Endometrium (tissue), 2 donors: Measurements from ENCODE around the gene CTTNBP2.

Source experiments
- FAIRE-seq: peaks from 2 replicates; lab custom pipeline; 2012; peaks lifted over from hg19 to GRCh38; lab: Jason Lieb, UNC
- donor health status: control.
- donor health status: control.

Gene CTTNBP2

DNA sequence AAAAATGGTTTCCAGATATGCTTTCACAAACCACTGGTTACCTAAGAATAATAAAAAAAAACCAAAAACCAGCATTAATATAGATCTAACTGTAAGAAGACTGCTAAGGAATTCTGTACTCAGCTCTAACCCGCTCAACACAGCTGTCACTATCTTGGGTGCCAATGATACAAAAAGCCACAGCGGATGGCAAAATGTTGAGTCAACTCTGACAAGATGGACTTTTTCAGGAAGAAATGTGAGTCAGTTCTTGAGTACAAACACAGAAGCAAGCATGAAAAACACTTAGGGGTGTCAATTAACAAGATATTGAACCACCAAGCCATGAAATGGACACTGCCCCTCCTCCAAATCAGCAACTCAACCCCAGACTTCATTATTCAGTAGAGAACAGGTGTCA, 55.0 kb downstream of the CTTNBP2 start:
- no peak for FAIRE-seq

DNA sequence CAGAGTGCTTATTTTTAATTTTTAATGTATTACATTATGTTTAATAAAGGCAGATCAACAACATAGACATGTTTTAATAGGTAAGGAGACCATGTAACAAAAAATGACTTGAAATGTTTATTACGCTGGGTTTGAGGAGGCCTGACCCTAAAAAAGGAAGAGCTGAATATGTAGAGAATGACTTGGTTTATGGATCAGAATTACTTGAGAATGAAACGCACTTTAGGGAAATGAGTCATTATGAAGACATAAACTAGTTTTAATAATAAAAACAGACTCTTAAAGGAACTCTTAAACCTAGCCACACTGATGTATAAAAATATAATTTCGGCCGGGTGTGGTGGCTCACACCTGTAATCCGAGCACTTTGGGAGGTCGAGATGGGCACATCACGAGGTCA, 56.5 kb downstream of the CTTNBP2 start:
- FAIRE-seq = no peak

DNA sequence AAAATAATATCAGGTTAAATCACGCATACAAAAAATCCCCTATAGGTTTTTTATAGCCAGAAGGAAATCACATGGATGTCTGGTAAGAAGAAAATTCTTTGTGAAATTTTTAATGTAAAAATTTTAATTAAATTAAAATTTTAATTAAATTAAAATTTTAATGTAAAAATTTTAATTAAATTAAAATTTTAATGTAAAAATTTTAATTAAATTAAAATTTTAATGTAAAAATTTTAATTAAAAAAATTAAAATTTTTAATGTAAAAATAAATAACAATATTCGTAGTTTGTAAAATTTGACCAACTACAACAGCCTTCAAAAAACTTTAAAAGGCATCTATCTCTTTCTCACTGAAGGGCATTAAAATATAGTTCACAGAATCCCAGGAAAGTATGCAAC, 61.5 kb downstream of the CTTNBP2 start:
- FAIRE-seq = peak; percentile 91

DNA sequence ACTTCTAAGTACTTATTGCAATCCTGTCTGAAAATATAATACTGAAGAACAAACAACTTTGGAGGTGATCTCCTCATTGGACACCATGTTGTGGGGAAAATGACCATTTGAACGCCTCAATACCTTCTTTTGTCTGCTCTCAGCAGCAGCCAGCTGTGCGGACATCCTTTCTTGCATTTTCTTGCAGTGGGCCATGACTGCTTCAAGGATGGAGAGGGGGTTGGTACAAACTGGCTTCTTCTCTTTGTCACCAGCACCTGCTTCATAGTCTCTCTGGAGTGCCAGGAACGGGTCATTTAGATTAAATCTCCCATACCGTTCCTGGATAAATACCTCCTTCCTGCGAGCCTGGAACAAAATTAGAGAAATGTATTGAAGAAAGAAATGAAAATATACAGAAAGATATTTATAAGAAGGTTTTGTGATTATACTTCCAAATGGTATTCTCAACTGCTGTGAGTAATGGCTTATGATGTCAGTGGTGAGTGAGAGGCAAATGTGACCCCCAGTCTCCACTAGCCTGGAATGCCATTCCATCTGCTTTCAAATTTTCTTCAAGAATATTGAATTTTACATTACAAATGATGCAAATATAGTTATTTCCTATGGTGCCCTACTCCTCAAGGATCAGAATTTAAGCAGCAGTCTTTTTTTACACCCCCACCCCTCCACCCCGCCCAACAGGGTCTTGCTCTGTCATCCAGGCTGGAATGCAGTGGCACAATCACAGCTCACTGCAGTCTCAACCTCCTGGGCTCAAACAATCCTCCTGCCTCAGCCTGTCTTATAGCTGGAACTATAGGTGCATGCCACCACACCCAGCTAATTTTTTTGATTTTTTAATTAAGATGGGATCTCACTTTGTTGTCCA, 62.4 kb downstream of the CTTNBP2 start:
- FAIRE-seq = no peak

DNA sequence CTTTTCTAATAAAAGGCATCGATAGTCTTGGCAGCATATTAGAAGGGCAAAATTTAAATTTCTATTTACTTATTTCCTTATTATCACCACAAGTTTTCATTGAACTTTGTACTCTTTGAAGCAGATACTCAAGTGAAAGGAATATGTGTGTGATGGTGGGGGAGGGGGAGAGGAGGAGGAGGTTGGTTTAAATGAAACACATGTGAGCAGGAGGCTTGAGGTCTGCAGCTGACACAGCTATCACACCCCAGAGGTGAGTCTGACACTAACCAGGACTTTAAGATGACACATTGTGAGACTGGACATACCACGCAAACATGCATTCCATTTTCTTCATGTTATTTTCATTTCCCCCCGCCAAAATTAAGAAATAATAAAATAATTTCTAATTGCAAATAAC, 63.3 kb downstream of the CTTNBP2 start:
- no peak for FAIRE-seq

DNA sequence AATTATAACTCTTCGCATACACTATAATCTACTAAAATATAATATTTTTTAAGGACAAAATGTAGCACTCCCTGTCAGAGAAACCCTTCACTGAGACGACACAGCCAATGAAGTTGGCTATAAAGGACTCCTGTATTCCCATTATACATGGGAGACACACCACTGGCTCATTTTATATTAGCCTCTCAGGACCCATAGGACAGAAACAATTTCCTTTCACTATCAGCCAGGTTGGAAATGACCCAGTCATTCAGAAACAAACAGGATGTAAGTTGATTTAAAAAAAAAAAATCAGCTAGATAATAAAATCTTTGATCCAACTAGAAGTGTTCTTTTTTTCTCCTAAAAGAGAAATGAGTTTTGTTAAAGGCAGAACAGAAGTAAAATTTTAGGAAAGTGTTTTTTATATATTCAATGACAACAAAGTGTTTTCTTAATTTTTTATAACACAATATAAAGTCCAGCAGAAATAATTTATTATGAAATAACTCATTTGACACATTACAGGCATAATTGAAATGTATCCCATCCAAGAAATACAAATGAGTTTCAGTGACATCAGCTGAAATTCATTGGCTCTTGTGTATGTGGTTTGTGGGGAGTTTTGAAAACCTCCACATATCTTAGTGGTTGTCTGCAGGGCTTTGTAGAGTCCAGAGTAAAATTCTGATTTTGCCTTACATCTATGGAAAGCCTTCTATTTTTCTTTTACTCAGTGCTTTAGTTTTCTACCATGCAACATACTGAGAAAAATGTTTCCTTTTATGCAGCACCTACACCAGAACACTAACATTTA, 64.1 kb downstream of the CTTNBP2 start:
- FAIRE-seq = peak; percentile 35

DNA sequence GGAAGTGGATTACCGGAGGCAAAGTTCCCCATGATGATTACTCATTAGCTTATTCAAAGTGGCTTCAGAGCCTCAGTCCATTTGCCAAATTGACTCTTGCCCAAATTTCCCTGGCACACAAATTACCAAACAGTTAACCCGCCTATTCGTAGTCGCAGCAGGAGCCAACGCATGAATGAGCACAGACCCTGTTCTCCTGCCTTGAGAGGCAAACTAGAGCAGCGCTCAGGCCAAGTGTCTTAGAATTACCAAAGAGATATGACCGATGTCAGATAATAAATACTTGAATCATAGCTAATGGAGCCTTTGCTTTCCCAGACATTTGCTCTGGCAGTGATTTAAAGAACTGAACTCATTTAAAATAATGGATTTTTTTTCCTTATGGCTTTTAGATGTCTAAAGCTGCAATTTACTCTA, 64.9 kb downstream of the CTTNBP2 start:
- FAIRE-seq = no peak

DNA sequence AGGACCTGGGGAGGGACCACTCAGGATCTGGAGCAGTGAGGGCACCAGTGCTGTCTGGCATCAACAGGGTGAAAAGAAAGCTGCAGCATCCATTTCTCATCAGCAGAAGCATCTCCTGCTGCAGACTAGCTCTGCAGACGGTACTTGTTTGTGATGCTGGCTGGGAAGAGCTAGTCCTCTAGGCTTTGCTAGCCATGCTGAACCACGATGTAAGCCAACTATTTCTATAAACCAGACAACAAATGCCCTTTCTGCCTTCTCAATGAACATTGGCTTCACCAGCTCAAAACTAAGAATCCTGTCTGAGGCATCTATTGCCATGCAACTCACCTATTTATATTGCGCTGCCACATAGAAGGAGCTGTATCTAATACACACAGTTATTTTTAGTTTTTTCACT, 65.6 kb downstream of the CTTNBP2 start:
- no peak for FAIRE-seq

DNA sequence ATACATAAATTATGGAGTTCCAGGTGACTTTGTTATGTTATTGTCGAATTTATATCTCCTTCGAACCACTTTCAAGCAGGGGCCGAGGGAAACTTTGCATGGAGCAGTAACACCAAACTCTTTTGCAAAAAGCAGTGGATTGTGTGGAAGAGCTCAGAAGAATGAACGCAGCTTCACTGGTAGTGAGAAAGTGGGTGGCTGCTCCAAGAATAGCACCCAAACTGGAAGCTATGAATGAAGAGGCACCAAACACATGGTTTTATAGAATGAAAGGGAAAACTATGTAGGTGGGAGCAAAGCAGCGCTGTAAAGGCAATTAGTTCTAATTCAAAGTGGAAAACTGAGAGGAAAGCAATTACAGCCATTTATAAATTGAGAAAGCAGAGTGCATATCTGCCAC, 67.2 kb downstream of the CTTNBP2 start:
- no peak for FAIRE-seq

DNA sequence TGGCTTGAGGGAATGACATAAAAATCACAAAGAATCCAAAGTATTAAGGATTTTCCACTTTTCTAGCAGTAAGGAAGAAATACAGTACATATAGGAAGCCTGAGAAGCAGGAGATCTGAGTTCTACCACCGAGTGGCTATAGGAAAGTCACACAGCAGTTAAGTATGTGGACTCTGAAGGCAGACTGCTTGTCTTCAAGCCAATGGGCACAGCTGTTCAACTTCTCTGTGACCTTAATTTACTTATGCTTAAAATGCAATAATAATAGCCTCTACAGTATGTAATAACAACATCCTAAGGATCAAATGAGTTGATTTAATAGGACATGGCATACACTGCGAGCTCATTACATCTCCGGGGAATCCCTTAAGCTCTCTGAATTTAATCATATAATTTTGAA, 68.0 kb downstream of the CTTNBP2 start:
- no peak for FAIRE-seq

DNA sequence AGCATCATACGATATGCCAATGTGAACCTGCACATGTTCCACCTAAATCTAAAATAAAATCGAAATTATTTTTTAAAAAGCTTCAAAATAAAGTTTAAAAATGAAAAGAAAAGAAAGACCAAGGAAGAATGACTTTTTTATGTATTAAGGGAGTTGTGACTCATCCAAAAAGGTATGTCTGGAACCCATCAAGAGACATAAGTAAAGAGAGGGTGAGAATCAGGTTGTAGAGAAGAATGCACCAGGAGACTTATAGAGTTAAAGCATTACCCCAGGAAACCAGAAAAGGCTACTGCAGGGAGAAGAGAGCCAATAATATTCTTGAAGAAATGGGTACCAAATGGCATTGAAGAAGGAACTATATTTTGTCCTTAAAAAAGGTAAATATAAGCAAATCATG, 69.8 kb downstream of the CTTNBP2 start:
- FAIRE-seq = no peak

DNA sequence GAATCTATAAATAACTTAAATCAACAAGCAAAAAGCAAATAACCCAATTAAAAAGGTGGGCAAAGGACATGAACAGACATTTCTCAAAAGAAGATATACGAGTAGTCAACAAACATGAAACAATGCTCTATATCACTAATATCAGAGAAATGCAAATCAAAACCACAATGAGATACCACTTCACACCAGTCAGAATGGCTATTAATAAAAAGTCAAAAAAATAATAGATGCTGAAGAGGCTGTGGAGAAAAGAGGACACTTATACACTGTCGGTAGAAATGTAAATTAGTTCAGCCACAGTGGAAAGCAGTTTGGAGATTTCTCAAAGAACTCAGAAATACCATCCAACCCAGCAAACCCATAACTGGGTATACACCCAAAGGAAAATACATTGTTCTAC, 70.6 kb downstream of the CTTNBP2 start:
- FAIRE-seq = no peak

DNA sequence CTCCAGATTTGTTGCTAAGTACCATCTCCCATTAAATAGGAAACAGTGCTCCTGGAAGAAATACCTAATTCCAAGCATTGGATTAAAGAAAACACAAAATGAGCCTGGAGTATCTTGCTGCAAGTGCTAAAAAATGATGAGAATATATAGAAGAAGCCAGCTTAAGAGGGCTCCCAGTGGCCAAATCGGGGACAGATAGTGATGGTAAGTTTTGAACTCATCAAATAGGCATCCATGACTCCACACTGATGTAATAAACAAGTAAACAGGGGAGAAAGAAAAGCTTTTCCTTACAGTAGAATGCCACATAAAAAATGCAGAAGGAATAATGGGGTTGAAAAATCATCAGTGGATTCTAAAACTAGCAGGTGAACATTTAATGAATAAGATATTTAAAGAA, 72.4 kb downstream of the CTTNBP2 start:
- FAIRE-seq = no peak

DNA sequence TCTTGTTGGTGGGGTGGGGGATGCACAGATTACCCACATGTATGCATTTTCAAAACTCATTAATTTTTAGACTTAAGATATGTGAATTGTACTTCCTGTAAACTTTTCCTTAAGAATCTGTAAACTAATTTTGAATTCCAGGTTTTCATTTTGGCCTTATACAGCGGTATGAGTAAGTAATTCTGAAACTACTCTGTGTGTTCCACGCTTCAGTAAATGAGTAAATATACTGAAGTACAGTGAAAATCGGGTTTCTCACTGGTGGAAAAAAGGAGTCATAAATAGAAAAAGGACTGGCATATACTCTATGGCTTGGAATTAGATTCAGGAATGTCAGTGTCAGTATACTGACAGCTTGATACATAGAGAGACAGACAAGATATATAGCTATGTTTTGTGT, 72.8 kb downstream of the CTTNBP2 start:
- no peak for FAIRE-seq

DNA sequence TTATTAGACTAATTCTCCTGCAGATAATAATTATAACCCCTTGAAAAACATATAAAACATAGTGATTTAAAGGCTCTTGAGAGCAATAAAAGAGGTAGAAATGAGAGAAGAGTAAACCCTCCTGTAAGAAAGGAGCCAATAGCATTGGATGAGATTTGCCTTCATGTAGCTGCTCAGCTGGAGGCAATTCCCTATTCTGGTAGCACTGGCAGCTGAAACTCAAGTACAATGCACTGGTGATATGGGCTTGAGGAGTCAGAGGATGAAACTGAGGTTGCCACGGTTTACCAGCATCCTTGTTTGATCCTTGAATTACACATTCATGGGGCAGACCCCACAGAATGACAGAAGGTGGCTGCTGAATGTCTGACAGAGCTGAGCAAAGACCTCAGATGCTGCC, 76.4 kb downstream of the CTTNBP2 start:
- no peak for FAIRE-seq

DNA sequence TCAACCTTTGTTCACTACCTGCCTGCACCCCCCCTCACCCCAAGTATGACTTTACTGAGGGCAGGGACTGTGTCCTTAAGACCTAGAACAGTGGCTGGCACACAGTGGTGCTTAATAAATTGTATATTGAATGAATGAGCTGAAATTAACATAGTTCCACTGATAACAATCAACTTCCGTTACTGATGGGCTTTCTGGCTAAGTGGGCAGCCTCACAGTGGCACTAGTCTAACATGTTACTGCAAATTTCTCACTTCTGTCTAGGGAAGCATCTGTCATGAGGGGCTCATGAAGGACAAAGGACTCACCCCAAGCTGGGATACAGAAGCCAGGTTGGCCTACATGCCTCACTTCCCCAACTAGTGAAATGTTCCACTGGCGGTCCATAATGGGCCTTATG, 79.3 kb downstream of the CTTNBP2 start:
- no peak for FAIRE-seq

DNA sequence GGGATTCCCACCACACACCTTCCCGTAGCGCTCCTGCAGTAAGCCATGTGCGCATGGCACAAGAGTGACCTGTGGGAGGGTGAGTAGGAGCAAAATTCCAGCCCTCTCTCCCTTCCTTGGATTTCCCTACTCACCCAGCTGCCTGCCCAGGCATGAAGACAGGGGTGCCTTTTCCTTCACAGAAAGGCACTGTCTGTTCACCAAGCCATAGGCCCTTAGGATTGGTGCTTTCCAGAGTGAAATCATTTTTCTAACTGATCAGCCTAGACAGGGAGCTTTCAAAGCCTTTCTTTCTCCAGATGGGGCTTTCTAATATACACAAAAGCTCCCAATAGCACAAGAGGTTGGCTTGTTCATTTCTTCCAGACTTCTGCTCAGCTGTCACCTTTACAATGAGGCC, 79.7 kb downstream of the CTTNBP2 start:
- no peak for FAIRE-seq

DNA sequence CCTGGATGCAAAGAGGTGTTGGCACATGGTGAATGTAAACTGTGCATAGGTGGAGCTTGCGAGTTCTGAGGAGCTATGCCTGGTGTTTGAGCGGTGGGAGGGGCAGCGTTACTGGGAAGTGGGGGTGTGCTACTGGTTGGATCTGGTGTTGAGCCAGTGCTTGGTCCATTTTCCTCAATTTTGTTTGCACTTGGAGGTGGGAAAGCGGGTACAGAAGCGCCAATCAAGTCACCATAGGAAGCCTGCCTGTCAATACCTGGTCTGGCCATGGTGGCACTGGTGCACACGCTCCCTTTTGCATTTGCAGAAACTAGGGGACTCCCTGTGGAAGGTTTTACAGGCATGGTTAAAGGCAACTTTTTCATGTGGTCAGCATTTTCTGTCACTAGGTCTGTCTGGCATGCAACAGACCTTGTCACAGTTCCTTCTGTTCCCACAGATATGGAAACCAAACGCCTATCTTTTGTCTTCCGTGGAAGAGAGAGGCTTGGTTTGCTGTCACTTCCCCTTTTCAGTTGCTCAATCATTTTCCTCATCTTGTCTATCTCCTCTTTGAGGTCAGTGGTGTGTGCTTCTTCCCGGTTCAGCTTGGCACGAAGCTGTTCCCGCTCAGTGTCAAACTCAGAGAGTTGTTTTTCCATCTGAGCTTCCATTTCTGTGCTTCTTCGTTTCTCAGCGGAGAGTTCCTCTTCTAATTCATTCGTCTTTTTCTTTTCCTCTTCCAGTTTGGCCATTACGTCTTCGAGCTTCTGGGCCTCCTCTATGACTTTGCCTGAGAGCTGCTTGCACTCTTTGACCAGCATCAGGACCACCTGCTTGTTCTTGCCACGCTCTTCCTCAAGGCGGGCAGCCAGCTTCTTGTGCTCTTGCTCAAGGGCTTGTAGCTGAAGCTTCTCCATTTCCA, 81.1 kb downstream of the CTTNBP2 start:
- FAIRE-seq = no peak

DNA sequence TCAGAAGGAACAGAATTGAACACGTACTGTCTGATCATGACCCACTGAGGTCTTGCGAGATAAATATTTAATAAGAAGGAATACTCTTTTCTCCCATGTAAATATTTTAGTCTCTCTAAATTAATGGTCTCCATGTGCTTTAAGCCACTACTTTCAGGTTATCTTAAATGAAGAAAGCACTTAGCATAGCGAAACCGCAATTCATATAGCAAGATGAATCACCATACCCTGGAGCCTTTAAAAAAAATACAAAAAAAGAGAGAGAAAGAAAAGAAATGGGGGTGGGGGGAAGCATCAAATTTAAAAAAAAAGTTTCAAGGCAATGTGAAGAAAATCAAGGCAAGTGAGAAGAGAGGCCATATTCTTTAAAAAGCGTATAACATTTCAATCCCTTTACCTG, 82.5 kb downstream of the CTTNBP2 start:
- FAIRE-seq = no peak

DNA sequence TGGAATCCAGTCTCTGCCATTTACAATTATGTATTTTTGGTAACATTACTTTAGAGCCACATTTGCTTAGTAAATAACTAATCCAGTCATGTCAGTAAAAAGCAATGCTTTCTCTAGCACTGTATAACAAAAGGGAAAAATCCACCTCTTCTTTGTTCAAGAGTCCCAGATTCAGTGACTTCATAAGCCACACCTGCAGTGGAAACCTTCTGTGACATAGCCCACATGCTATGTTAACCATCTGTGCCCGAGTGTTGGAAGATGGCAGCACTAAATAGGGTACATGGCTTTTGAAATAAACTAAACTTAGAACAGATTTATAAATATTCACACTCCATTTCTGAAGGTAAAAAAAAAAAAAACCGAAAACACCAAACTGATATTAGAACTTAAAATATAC, 83.0 kb downstream of the CTTNBP2 start:
- FAIRE-seq = no peak

DNA sequence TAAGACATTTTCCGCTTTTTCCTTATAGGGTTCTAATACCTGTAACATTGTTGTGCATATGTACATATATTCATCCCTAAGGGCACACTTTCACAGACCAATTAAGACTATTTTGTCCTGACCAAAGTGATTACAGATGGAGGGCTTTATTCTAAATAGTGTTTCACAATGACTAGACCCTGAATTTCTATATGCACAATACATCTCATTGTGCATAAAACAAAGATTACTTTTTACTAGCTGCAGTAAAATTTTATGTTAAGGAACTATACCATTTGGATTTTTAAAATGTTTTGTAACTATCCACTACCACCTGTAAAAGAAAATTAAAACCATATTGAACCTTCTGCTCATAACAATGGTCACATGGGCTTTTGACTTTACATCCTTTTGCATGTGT, 87.8 kb downstream of the CTTNBP2 start:
- no peak for FAIRE-seq

DNA sequence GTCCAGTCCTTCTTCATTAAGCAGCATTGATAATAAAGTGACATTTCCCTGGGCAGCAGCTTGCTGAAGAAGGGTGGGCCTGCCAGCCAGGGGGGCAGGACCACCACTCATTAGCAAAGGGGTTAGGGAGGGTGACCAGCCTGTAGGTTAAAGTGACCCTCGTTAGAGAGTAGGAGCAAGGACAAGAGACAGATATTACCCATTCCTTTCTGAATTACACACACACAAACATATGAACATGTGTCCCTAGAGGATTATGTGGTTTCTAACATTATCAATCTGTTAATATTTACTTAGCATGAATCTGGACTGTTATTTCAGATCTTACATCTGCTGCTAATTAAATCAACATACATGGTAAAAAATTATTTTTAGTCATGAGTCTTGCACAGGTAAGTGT, 88.9 kb downstream of the CTTNBP2 start:
- no peak for FAIRE-seq

DNA sequence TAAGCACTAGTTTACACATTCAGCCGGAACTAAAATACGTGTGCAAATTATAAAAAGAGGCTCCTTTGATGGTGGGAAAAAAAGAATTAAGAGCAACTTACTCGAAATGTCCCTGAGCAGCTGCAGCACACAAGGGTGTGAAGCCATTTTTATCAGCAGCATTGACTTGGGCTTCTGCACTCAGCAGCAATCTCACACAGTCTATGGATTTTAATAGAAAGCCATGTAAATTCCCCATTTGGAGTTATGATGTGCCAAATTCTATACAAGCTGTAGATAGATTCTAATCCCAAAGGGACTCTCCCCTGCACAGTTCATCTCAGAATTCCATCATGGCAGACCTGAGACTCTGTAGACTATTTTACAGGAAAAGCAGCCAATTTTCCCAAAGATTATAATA, 90.5 kb downstream of the CTTNBP2 start:
- no peak for FAIRE-seq
